Epithelial cell of esophagus (primary cell): ENCODE results near the gene RNLS.

Experiments used
- DNase-seq: peaks from one replicate; pipeline ENCODE4 v3.0.0; 2010; ENCODE audit warnings: low read depth
- H3K4me3 ChIP-seq: 2 replicates; pipeline ENCODE4 v1.5.1; 2011; ENCODE audit warnings: mild to moderate bottlenecking, low read length, control low read depth
- CTCF ChIP-seq: IDR thresholded peaks from 2 replicates; pipeline ENCODE4 v1.5.1; 2011; ENCODE audit warnings: low read depth, mild to moderate bottlenecking, low read length, control low read depth, inconsistent platforms; ENCODE audit not compliant: insufficient read depth; ENCODE audit errors: missing control alignments

RNLS gene

GRCh38 chr10:88383276-88383675, 199.8 kb downstream of the RNLS start:
- H3K4me3 ChIP-seq, result no peak overlapping the region
- no peak for DNase-seq
- TF ChIP-seq CTCF, result no peak

- no peak for DNase-seq
- H3K4me3 ChIP-seq, result no peak overlapping the region
- no peak for TF ChIP-seq CTCF
Measured at GRCh38 chr10:88382699-88383098, 200.4 kb downstream of the RNLS start.

GRCh38 chr10:88379575-88379974, 203.5 kb downstream of the RNLS start:
- DNase-seq, result peak; percentile 79
- TF ChIP-seq CTCF, result no peak
- H3K4me3 ChIP-seq, result no peak overlapping the region

- no peak for TF ChIP-seq CTCF
- peak; percentile 29 for DNase-seq
- no peak overlapping the region for H3K4me3 ChIP-seq
Measured at GRCh38 chr10:88377510-88377909, 205.6 kb downstream of the RNLS start.

GRCh38 chr10:88374392-88375175, 208.5 kb downstream of the RNLS start:
- no peak for DNase-seq
- no peak for TF ChIP-seq CTCF
- no peak overlapping the region for H3K4me3 ChIP-seq

GRCh38 chr10:88372881-88373592, 210.1 kb downstream of the RNLS start:
- DNase-seq, result no peak
- no peak for TF ChIP-seq CTCF
- H3K4me3 ChIP-seq, result no peak overlapping the region
